ENCODE results near the gene EDAR. TPM values are rescaled to one million over a fixed set of nuclear protein-coding genes. Genes with fewer than 3 reads are reported as not detected.

EDAR gene
- total and polyA plus RNA-seq, 2 of the 8 experiments (the other 6 are each of a cell fraction or from before 2014, with no cell fraction given), result not detected

DNA sequence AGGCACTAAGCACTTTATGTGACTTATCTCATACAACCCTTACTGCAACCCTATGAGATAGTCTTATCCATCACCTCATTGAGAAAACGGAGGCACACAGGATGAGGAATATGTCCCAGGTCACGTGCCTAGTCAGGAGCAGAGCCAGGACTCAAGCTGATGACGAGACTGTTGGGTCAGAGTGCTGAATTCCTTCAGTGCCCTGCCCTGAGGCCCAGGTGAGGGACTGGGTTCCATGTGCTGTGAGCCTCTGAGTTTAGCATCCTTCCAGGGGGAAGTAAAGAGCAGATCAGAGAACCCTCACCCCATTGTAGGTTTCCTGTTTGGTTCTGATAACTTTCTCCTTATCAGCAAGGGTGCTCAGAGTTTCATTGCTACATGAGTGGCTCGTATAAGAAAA, 11.7 kb upstream of the EDAR start (continued):
- TF ChIP-seq CTCF (IDR thresholded peaks at IDR 0.05; ENCODE audit: control extremely low read depth in 1 of 3, insufficient read depth in 1 of 3, low read depth in 1 of 3, low read length in 3 of 3) (no peak), TEAD4 (IDR thresholded peaks at IDR 0.05; ENCODE audit: low read depth, low read length) (no peak), TAF1 (IDR thresholded peaks at IDR 0.05; ENCODE audit: low read depth, low read length) (no peak), SP1 (IDR thresholded peaks at IDR 0.05; ENCODE audit: low read depth, low read length) (no peak)
- TF ChIP-seq, protein P1, sequence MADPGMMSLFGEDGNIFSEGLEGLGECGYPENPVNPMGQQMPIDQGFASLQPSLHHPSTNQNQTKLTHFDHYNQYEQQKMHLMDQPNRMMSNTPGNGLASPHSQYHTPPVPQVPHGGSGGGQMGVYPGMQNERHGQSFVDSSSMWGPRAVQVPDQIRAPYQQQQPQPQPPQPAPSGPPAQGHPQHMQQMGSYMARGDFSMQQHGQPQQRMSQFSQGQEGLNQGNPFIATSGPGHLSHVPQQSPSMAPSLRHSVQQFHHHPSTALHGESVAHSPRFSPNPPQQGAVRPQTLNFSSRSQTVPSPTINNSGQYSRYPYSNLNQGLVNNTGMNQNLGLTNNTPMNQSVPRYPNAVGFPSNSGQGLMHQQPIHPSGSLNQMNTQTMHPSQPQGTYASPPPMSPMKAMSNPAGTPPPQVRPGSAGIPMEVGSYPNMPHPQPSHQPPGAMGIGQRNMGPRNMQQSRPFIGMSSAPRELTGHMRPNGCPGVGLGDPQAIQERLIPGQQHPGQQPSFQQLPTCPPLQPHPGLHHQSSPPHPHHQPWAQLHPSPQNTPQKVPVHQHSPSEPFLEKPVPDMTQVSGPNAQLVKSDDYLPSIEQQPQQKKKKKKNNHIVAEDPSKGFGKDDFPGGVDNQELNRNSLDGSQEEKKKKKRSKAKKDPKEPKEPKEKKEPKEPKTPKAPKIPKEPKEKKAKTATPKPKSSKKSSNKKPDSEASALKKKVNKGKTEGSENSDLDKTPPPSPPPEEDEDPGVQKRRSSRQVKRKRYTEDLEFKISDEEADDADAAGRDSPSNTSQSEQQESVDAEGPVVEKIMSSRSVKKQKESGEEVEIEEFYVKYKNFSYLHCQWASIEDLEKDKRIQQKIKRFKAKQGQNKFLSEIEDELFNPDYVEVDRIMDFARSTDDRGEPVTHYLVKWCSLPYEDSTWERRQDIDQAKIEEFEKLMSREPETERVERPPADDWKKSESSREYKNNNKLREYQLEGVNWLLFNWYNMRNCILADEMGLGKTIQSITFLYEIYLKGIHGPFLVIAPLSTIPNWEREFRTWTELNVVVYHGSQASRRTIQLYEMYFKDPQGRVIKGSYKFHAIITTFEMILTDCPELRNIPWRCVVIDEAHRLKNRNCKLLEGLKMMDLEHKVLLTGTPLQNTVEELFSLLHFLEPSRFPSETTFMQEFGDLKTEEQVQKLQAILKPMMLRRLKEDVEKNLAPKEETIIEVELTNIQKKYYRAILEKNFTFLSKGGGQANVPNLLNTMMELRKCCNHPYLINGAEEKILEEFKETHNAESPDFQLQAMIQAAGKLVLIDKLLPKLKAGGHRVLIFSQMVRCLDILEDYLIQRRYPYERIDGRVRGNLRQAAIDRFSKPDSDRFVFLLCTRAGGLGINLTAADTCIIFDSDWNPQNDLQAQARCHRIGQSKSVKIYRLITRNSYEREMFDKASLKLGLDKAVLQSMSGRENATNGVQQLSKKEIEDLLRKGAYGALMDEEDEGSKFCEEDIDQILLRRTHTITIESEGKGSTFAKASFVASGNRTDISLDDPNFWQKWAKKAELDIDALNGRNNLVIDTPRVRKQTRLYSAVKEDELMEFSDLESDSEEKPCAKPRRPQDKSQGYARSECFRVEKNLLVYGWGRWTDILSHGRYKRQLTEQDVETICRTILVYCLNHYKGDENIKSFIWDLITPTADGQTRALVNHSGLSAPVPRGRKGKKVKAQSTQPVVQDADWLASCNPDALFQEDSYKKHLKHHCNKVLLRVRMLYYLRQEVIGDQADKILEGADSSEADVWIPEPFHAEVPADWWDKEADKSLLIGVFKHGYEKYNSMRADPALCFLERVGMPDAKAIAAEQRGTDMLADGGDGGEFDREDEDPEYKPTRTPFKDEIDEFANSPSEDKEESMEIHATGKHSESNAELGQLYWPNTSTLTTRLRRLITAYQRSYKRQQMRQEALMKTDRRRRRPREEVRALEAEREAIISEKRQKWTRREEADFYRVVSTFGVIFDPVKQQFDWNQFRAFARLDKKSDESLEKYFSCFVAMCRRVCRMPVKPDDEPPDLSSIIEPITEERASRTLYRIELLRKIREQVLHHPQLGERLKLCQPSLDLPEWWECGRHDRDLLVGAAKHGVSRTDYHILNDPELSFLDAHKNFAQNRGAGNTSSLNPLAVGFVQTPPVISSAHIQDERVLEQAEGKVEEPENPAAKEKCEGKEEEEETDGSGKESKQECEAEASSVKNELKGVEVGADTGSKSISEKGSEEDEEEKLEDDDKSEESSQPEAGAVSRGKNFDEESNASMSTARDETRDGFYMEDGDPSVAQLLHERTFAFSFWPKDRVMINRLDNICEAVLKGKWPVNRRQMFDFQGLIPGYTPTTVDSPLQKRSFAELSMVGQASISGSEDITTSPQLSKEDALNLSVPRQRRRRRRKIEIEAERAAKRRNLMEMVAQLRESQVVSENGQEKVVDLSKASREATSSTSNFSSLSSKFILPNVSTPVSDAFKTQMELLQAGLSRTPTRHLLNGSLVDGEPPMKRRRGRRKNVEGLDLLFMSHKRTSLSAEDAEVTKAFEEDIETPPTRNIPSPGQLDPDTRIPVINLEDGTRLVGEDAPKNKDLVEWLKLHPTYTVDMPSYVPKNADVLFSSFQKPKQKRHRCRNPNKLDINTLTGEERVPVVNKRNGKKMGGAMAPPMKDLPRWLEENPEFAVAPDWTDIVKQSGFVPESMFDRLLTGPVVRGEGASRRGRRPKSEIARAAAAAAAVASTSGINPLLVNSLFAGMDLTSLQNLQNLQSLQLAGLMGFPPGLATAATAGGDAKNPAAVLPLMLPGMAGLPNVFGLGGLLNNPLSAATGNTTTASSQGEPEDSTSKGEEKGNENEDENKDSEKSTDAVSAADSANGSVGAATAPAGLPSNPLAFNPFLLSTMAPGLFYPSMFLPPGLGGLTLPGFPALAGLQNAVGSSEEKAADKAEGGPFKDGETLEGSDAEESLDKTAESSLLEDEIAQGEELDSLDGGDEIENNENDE (IDR thresholded peaks at IDR 0.05; ENCODE audit: insufficient replicate concordance, low read length), result no peak

All from H1 (cell line).